ENCODE data around the gene ZNF670. TPM values are rescaled to one million over a fixed set of nuclear protein-coding genes. Genes with fewer than 3 reads are reported as not detected.

Gene ZNF670
- total and polyA plus RNA-seq, 9 of the 15 experiments (the other 6 are each of a cell fraction or from before 2014, with no cell fraction given) = 7.1 to 23.4 (median 11.8) TPM

- TF ChIP-seq EZH2 (IDR thresholded peaks at IDR 0.05; ENCODE audit: borderline replicate concordance, low read depth, low read length) (no peak), MIER1 (IDR thresholded peaks at IDR 0.05; ENCODE audit: low read depth) (no peak)
Measured at GRCh38 chr1:247077213-247077612, 1.4 kb downstream of the ZNF670 start (continued).

DNA sequence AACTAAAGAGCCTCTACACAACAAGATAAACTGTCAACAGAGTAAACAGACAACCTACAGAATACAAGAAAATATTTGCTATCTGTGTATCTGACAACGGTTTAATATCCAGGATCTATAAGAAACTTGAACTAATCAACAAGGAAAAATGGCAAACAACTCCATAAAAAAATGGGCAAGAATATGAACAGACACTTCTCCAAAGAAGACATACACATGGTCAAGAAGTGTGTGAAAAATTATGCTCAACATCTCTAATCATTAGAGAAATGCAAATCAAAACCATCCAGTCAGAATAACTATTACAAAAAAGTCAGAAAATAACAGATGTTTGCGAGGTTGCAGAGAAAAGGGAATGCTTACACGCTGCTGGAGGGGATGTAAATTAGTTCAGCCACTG is 8.0 kb downstream of the ZNF670 start:
- H3K9me1 ChIP-seq (ENCODE audit: control insufficient read depth, insufficient read depth, low read length) = no peaks in the 10 kb centered on the region
- intact Hi-C loops (cut with micrococcal nuclease) (no loop called here), in situ Hi-C loops (cut with MboI) (no loop called here)
- DNase-seq (ENCODE audit: extremely low read depth in 1 of 4, low spot score in 3 of 4) (no peak), ATAC-seq (no peak), FAIRE-seq (no peak)
- H3K9ac ChIP-seq (ENCODE audit: insufficient read depth in 1 of 2, low read depth in 2 of 2, low read length in 2 of 2) = no peak overlapping the region
- CTCF ChIA-PET (ENCODE audit: low intra/inter-chr PET ratio) = no interaction called here
- no peaks in the 10 kb centered on the region; the same call in 1 of the 3 replicates for H3K36me3 ChIP-seq (ENCODE audit: control insufficient read depth, insufficient read depth, low read length)
- no peaks in the 10 kb centered on the region for H4K20me1 ChIP-seq (replicated peaks; ENCODE audit: control insufficient read depth, insufficient read depth, low read length)
- H3K4me3 ChIP-seq = no peak overlapping the region
- peaks cover 15% of the 10 kb centered on the region for H3K9me3 ChIP-seq (replicated peaks; ENCODE audit: control insufficient read depth, insufficient read depth, low read depth, low read length)
- no peaks in the 10 kb centered on the region for H3K27me3 ChIP-seq (ENCODE audit: control insufficient read depth in 2 of 2, insufficient read depth in 2 of 2, low read length in 2 of 2)
- no peak overlapping the region for H3K4me2 ChIP-seq (ENCODE audit: insufficient read depth, low read length)
- TF ChIP-seq AFF1 (IDR thresholded peaks at IDR 0.05; ENCODE audit: low read depth in 1 of 2, partially characterized antibody in 2 of 2) (peak in 1 of 2 experiments; percentile 100), ETV6 (IDR thresholded peaks at IDR 0.05; ENCODE audit: borderline replicate concordance in 1 of 2, low read depth in 2 of 2, low read length in 1 of 2) (no peak), ETV6 (CRISPR knock-in tag; IDR thresholded peaks at IDR 0.05; ENCODE audit: borderline replicate concordance) (no peak), CBX3 (IDR thresholded peaks at IDR 0.05; ENCODE audit: borderline replicate concordance in 1 of 2, low read length in 2 of 2) (peak in 1 of 2 experiments; percentile 63; a peak in 1 of 3 replicates), TRIM28 (IDR thresholded peaks at IDR 0.05) (0 out of 2 replicates have a peak, but pooled peaks have one; percentile 58), TRIM24 (IDR thresholded peaks at IDR 0.05) (peak; percentile 7 to 30; a peak in 2 of 4 replicates), MTA2 (IDR thresholded peaks at IDR 0.05; ENCODE audit: low read depth) (no peak)
- no TSS peak for BruUV-seq (replicated peaks)
- 64% methylated on average over 3 of the region's 3 CpGs for WGBS (ENCODE audit: insufficient coverage, low coverage, missing lambda C conversion rate)
- H3K79me2 ChIP-seq (ENCODE audit: control insufficient read depth, insufficient read depth, low read length) = peaks cover 77% of the 10 kb centered on the region
- H3K27ac ChIP-seq (ENCODE audit: extremely low read depth, low read depth, low read length) = no peak overlapping the region
- POLR2A ChIA-PET = no interaction called here
- no peak overlapping the region for H2AFZ ChIP-seq (ENCODE audit: low read depth, low read length)
- no peaks in the 10 kb centered on the region for H3K4me1 ChIP-seq (replicated peaks in 1 of 2; ENCODE audit: control insufficient read depth in 2 of 2, insufficient read depth in 2 of 2, low read length in 2 of 2)

Data from K562 (cell line).